Measurements from ENCODE around the gene SRF.
A peak's percentile ranks its signal among the peaks of the same experiment; 100 is the strongest.

Gene SRF

GRCh38 chr6:43183441-43183840 lies 12.4 kb downstream of the SRF start:
- no peak for DNase-seq (ENCODE audit: low spot score)

DNA sequence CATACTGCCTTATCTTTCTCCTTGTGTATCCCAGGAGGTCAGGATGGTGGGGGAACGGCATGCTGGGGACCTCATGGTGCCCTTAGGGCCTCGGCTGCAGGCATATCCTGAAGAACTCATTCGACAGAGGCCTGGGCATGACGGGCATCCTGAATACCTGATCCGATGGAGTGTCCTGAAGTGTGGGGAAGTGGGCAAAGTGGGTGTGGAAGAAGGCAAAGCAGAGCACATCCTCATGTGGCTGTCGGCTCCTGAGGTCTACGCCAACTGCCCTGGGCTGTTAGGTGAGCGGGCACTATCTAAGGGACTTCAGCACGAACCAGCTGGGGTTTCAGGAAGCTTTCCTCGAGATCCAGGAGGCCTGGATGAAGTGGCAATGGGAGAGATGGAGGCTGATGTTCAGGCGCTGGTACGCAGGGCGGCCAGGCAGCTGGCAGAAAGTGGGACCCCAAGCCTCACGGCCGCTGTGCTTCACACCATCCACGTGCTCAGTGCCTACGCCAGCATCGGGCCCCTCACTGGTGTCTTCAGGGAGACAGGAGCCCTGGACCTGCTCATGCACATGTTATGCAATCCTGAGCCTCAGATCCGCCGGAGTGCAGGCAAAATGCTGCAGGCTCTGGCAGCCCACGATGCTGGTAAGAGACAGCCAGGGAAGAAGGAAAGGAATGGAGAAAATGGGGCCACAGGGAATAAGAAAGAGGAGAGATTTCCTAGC lies 13.4 kb downstream of the SRF start:
- no peak for DNase-seq (ENCODE audit: low spot score)

GRCh38 chr6:43185391-43185985 lies 14.4 kb downstream of the SRF start:
- DNase-seq (ENCODE audit: low spot score), result no peak

DNA sequence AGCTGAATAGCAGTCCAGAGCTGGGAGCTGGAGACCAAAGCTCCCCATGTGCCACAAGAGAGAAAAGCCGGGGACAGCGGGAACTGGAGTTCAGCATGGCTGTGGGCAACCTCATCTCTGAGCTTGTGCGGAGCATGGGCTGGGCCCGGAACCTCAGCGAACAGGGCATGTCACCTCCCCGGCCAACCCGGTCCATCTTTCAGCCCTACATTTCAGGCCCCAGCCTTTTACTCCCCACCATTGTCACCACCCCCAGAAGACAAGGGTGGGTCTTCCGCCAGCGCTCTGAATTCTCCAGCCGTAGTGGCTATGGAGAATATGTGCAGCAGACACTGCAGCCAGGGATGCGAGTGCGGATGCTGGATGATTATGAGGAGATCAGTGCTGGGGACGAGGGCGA lies 14.9 kb downstream of the SRF start:
- DNase-seq (ENCODE audit: low spot score), result no peak

DNA sequence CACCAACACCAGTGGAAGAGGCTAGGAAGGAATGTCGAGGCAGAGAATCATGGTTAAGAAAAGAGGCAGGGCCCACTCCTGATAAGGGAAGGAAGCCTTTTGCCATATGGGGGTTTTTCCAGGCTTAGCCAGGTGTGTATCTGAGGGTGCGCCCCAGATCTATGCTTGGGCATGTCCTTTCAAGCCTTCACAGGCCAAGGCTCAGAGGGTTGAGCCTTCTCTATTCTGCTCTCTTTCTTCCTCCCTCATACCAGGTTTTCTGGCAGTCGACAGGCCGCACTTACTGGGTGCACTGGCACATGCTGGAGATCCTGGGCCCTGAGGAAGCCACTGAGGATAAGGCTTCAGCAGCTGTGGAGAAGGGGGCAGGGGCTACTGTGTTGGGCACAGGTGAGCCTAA lies 15.6 kb downstream of the SRF start:
- no peak for DNase-seq (ENCODE audit: low spot score)

DNA sequence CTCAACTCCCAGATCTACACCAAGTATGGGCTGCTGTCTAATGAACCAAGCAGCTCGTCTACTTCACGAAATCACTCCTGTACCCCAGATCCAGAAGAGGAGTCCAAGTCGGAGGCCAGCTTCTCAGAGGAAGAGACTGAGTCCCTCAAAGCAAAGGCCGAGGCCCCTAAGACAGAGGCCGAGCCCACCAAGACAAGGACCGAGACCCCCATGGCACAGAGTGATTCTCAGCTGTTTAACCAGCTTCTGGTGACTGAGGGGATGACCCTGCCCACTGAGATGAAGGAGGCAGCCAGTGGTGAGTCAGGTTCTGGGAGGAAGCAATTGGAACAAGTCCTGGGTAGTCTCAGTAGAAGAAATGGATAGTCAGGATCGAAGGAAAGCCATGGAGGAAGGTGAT lies 16.8 kb downstream of the SRF start:
- DNase-seq (ENCODE audit: low spot score), result no peak

DNA sequence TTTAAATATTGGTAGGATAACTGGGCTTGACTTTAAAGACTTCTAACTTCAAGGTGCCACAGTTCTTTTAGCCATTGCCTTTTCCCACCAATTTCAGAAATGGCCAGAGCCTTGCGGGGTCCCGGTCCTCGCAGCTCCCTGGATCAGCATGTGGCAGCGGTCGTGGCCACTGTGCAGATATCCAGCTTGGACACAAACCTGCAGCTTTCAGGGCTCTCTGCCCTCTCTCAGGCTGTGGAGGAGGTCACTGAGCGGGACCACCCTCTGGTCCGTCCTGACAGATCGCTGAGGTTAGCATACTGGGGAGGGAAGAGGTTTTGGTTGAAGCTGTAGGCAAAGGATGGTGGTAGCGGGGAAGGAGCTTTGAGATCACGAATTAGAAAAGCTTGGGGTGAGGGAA lies 17.4 kb downstream of the SRF start:
- no peak for DNase-seq (ENCODE audit: low spot score)

GRCh38 chr6:43189776-43190304 lies 18.8 kb downstream of the SRF start:
- DNase-seq (ENCODE audit: low spot score), result no peak

DNA sequence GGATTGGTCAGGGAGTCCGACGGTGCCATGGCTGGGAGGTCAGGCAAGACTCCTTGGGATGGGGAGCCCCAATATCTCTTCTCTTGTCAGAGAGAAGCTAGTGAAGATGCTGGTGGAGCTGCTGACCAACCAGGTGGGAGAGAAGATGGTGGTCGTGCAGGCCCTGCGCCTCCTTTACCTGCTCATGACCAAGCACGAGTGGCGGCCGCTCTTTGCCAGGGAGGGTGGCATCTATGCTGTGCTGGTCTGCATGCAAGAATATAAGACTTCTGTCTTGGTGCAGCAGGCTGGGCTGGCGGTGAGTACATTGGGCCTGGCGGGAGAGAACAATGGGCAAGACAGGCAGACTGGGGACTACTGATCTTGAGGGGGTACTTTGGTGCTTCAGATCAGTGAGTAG lies 21.8 kb downstream of the SRF start:
- no peak for DNase-seq (ENCODE audit: low spot score)

- DNase-seq (ENCODE audit: low spot score), result no peak
Observed at GRCh38 chr6:43193929-43194328, 22.9 kb downstream of the SRF start.

DNA sequence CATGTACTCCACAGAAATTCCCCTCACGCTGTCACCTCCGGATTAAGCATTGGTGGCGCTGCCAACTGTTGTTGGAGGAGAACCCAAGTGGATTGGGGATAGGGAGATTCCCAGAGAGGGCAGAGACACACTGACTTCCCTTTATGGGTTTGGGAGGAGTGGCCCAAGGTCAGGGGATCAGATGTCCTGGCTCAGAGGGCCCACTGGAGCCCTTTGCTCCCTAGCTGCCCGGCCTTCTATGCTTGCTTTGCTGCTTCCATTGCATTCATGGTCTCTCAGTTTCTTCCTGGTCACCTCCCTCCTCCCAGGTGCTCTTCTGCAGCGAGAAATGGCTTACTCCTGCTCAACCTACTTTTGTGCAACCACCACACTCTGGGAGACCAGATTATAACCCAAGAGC lies 25.3 kb downstream of the SRF start:
- DNase-seq (ENCODE audit: low spot score), result no peak

DNA sequence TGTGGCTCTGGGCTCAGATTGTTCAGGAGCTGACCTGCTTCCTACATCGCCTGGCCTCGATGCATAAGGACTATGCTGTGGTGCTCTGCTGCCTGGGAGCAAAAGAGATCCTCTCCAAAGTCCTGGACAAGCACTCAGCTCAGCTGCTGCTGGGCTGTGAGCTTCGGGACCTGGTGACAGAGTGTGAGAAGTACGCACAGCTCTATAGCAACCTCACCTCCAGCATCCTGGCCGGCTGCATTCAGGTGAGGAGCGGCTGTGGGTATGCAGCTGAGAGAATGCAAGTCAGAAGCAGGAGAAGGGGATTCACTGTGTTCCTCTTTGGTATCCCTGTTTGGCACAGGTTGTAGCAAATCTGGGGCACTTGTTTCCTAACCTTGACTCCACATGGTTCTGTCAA lies 28.8 kb downstream of the SRF start:
- no peak for DNase-seq (ENCODE audit: low spot score)

DNA sequence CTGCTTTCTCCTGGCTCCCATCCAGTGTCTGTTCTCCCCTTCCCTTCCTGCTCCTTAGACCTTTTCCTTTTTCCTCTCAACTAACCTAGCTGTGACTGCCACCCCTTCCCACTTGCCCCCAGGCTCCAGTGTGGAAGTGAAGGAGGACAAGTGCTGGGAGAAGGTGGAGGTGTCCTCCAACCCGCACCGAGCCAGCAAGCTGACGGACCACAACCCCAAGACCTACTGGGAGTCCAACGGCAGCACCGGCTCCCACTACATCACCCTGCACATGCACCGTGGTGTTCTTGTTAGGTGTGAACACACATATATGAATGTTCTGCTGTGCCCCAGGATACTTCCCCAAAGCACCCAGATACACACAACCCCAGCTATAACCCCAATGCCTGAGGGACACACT lies 29.5 kb downstream of the SRF start:
- DNase-seq (ENCODE audit: low spot score), result no peak

GRCh38 chr6:43202451-43202850 lies 31.4 kb downstream of the SRF start:
- no peak for DNase-seq (ENCODE audit: low spot score)

DNA sequence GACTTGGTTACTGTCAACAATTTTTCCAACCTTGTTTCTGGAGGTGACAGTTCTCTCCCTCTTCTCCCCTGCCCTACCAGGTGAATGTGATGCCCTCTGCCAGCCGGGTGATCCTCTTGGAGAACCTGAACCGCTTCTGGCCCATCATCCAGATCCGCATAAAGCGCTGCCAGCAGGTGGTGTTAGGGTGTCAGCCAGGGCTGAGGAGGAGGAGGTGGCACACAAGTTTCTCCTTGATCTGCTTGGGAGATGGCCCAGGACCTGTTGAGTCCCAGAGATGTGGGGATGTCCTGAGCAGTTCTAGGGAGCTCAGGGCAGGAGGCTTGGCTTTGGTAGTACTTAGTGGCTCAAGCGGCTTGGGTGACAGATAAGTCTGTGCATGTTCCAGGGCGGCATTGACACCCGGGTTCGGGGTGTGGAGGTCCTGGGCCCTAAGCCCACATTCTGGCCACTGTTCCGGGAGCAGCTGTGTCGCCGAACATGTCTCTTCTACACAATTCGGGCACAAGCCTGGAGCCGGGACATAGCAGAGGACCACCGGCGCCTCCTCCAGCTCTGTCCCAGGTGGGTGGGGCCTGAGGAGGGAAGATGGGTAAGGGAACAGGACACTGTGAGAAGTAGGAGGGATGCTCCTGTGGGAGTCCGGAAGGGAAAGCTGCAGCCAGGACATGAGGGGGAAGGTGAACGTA lies 32.1 kb downstream of the SRF start:
- no peak for DNase-seq (ENCODE audit: low spot score)

GRCh38 chr6:43203718-43204095 lies 32.6 kb downstream of the SRF start:
- DNase-seq (ENCODE audit: low spot score), result no peak

DNA sequence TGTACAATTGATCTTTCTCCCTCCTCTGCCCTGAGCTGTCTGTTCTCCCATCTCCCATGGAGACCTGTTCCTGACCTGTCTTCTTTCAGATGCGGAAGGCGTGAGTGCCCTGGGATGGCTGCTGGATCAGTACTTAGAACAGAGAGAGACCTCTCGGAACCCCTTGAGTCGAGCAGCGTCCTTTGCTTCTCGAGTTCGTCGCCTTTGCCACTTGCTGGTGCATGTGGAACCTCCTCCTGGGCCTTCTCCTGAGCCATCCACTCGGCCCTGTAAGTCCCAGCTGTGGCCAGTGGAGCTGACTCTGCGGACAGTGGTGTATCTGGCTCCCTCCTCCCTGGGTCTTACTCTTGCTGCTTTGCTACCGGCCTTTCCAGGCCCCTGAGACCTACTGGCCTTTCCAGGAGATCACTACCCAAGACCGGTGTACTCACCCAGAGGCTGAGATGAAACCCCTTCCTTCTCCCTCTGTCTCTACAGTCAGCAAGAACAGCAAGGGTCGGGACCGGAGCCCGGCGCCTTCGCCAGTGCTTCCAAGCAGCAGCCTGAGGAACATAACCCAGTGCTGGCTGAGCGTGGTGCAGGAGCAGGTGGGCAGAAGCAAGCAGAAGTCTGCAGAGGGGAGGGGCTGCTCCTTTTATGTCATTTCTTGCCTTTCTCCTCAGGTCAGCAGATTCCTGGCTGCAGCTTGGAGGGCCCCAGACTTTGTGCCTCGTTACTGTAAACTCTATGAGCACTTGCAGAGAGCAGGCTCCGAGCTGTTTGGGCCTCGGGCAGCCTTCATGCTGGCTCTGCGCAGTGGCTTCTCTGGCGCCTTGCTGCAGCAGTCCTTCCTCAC lies 33.4 kb downstream of the SRF start:
- no peak for DNase-seq (ENCODE audit: low spot score)

DNA sequence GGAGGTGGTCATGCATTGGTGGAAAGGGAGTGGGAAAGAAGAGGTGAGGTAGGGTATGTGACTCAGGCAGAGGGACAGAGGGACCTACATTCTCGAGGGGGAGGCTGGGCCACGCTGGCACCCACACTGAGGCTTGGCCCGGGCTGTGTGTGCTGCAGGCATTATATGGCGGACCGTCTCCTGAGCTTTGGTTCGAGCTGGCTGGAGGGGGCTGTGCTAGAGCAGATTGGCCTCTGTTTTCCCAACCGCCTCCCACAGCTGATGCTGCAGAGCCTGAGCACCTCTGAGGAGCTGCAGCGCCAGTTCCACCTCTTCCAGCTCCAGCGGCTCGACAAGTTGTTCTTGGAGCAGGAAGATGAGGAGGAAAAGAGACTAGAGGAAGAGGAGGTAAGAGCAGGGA lies 34.8 kb downstream of the SRF start:
- no peak for DNase-seq (ENCODE audit: low spot score)

DNA sequence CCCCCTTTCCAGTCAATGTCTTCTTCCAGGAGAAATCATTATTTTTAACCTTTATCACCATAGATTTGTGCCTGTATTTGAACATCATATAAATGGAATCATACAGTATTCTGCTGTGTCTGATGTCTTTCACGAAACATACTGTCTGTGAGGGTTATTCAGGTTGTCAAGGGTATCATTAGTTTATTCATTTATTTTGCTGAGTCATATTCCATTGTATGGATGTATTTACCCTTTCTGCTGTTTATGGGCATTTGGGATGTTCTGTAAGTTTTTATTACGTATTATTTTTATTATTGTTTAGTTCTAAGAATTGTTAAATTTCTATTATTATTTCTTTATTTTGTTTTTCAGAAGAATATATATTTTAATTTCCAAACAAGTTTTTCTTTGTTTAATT lies 36.2 kb downstream of the SRF start:
- no peak for DNase-seq (ENCODE audit: low spot score)

DNA sequence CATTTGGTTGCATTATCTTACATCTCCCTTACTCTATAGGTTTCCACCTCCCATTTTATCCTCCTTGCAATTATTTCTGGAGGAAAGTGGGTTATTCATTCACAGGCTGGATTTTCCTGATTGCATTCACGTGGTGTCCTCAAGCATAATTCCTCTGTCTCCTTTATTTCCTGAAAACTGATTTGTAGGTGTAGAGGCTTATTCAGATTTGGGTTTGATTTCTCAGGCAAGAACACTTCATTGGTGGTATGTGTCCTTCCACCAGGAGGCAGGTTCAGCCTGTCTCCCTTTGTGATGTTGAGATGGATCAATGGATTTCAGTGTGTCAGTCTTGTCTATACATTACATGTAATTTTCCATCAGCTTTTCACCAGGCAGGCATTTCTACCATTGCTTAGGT lies 40.9 kb downstream of the SRF start:
- no peak for DNase-seq (ENCODE audit: low spot score)

- DNase-seq (ENCODE audit: low spot score), result no peak
Observed at GRCh38 chr6:43213431-43213830, 42.4 kb downstream of the SRF start.

DNA sequence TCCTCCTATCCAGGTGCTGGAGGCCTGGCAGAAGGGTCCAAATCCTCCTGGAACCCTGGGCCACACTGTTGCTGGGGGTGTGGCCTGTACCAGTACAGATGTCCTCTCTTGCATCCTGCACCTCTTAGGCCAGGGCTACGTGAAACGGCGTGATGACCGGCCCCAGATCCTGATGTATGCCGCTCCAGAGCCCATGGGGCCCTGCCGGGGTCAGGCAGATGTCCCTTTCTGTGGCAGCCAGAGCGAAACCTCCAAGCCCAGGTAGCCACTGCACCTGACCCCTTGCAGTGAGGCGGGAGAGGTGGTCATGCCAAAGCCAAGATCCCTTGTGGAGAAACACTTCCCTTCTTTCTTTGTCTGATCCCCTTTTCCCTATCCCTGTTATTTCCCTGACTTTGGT lies 44.0 kb downstream of the SRF start:
- DNase-seq (ENCODE audit: low spot score), result peak; percentile 11

DNA sequence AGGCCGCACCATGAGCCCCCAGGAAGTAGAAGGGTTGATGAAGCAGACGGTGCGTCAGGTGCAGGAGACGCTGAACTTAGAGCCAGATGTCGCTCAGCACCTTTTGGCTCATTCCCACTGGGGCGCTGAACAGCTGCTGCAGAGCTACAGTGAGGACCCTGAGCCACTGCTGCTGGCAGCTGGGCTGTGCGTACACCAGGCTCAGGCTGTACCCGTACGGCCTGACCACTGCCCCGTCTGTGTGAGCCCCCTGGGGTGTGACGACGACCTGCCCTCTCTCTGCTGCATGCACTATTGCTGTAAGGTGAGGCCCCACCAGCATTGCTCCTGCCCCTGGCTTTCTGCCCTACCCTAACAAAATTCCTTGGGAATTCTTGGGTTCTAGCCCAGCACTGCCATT lies 45.1 kb downstream of the SRF start:
- peak; percentile 31 for DNase-seq (ENCODE audit: low spot score)
